Hepatocyte (in vitro differentiated cells): Measurements from ENCODE around the gene PGAP3. TPM values are rescaled to one million over a fixed set of nuclear protein-coding genes. Genes with fewer than 3 reads are reported as not detected.

ENCODE experiments used
- DNase-seq: peaks from one replicate; pipeline ENCODE4 v3.0.0-alpha.2; 2016; ENCODE audit warnings: low spot score
- H2AFZ ChIP-seq: fragments of 200-600 bp; sonication (generic); 2 replicates; pipeline ENCODE4 v1.6.0; 2016; ENCODE audit warnings: antibody characterized with exemption, mild to moderate bottlenecking
- H3K27ac ChIP-seq: fragments of 200-600 bp; sonication (generic); 2 replicates; pipeline ENCODE4 v1.5.1; 2016; ENCODE audit warnings: mild to moderate bottlenecking
- H3K27me3 ChIP-seq: fragments of 200-600 bp; sonication (generic); 2 replicates; pipeline ENCODE4 v1.6.1; 2016
- H3K36me3 ChIP-seq: fragments of 200-600 bp; sonication (generic); replicated peaks from 2 replicates; pipeline ENCODE4 v1.5.1; 2016; ENCODE audit warnings: low read depth; ENCODE audit not compliant: insufficient read depth
- H3K4me1 ChIP-seq: fragments of 200-600 bp; sonication (generic); 2 replicates; pipeline ENCODE4 v1.5.1; 2016; ENCODE audit warnings: mild to moderate bottlenecking, moderate library complexity; ENCODE audit not compliant: insufficient read depth
- H3K4me2 ChIP-seq: fragments of 200-600 bp; sonication (generic); 2 replicates; pipeline ENCODE4 v1.6.0; 2016
- H3K4me3 ChIP-seq: fragments of 200-600 bp; sonication (generic); 2 replicates; pipeline ENCODE4 v1.5.1; 2016; ENCODE audit warnings: mild to moderate bottlenecking
- H3K79me2 ChIP-seq: fragments of 200-600 bp; sonication (generic); 2 replicates; pipeline ENCODE4 v1.6.0; 2017; ENCODE audit warnings: mild to moderate bottlenecking
- H3K9me2 ChIP-seq: fragments of 200-600 bp; sonication (generic); replicated peaks from 2 replicates; pipeline ENCODE4 v1.6.0; 2017; ENCODE audit warnings: mild to moderate bottlenecking; ENCODE audit not compliant: insufficient read depth
- H3K9me3 ChIP-seq: fragments of 200-600 bp; sonication (generic); 2 replicates; pipeline ENCODE4 v1.5.1; 2016; ENCODE audit warnings: low read depth, mild to moderate bottlenecking
- H4K20me1 ChIP-seq: fragments of 200-600 bp; sonication (generic); 2 replicates; pipeline ENCODE4 v1.6.0; 2016; ENCODE audit warnings: mild to moderate bottlenecking; ENCODE audit not compliant: insufficient read depth, poor library complexity, severe bottlenecking
- EZH2 ChIP-seq: fragments of 200-600 bp; sonication (generic); IDR thresholded peaks from 2 replicates; pipeline ENCODE4 v1.6.1; 2016; ENCODE audit warnings: antibody characterized with exemption, mild to moderate bottlenecking, borderline replicate concordance
- EZH2phosphoT487 ChIP-seq: fragments of 200-600 bp; sonication (generic); IDR thresholded peaks from one replicate; pipeline ENCODE4 v1.6.1; 2018; ENCODE audit warnings: antibody characterized with exemption, mild to moderate bottlenecking, low read depth, moderate library complexity; ENCODE audit not compliant: unreplicated experiment, severe bottlenecking
- WGBS: methylation state at CpG from one replicate; pipeline ENCODE4 v1.1.6; 2016; ENCODE audit warnings: low lambda C conversion rate; ENCODE audit errors: missing lambda C conversion rate; 5-methylcytosine and 5-hydroxymethylcytosine counted together
- microRNA-seq: library from miRNA; unstranded; fragments of <30 nt; microRNA quantifications from one replicate; pipeline ENCODE4, GENCODE V29; 2017
- polyA plus RNA-seq: library from polyadenylated mRNA; unstranded; fragments of >200 nt; fragmentation: Nextera tagmentation; extraction: Ambion mirVana; gene quantifications from 2 replicates; pipeline ENCODE4 v1.2.1, GENCODE V29; 2016
- small RNA-seq: library from RNA; depleted of rRNA; stranded (forward); fragments of <200 nt; gene quantifications from one replicate; pipeline ENCODE3, GENCODE V24; 2014
- total RNA-seq: library from RNA; depleted of rRNA; stranded (reverse); fragments of >200 nt; gene quantifications from 2 replicates; pipeline ENCODE4 v1.2.3, GENCODE V29; 2014
- TF ChIP-seq, protein P1 (sequence below): fragments of 200-600 bp; sonication (generic); IDR thresholded peaks from 2 replicates; pipeline ENCODE4 v1.5.1; 2016; ENCODE audit warnings: antibody characterized with exemption, mild to moderate bottlenecking; ENCODE audit not compliant: poor library complexity

PGAP3 gene
- total and polyA plus RNA-seq, 2 experiments from 2014 or later = 33.0 to 35.4 TPM

- no peak for DNase-seq
- TF ChIP-seq EZH2 (no peak), EZH2phosphoT487 (no peak)
- TF ChIP-seq, protein P1, sequence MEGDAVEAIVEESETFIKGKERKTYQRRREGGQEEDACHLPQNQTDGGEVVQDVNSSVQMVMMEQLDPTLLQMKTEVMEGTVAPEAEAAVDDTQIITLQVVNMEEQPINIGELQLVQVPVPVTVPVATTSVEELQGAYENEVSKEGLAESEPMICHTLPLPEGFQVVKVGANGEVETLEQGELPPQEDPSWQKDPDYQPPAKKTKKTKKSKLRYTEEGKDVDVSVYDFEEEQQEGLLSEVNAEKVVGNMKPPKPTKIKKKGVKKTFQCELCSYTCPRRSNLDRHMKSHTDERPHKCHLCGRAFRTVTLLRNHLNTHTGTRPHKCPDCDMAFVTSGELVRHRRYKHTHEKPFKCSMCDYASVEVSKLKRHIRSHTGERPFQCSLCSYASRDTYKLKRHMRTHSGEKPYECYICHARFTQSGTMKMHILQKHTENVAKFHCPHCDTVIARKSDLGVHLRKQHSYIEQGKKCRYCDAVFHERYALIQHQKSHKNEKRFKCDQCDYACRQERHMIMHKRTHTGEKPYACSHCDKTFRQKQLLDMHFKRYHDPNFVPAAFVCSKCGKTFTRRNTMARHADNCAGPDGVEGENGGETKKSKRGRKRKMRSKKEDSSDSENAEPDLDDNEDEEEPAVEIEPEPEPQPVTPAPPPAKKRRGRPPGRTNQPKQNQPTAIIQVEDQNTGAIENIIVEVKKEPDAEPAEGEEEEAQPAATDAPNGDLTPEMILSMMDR = no peak
- Histone ChIP-seq H3K27ac (no peak overlapping the region), H3K36me3 (no peaks in the 10 kb centered on the region), H3K9me2 (no peaks in the 10 kb centered on the region), H4K20me1 (no peaks in the 10 kb centered on the region), H3K9me3 (no peaks in the 10 kb centered on the region), H2AFZ (no peak overlapping the region), H3K4me1 (peaks cover 21% of the 10 kb centered on the region), H3K4me3 (no peak overlapping the region), H3K27me3 (peaks cover 44% of the 10 kb centered on the region), H3K79me2 (no peaks in the 10 kb centered on the region), H3K4me2 (peak overlapping the region; percentile 66)
- WGBS = 74% methylated on average over 16 of the region's 16 CpGs
Measured at GRCh38 chr17:39622380-39623006, 65.4 kb downstream of the PGAP3 start.

DNA sequence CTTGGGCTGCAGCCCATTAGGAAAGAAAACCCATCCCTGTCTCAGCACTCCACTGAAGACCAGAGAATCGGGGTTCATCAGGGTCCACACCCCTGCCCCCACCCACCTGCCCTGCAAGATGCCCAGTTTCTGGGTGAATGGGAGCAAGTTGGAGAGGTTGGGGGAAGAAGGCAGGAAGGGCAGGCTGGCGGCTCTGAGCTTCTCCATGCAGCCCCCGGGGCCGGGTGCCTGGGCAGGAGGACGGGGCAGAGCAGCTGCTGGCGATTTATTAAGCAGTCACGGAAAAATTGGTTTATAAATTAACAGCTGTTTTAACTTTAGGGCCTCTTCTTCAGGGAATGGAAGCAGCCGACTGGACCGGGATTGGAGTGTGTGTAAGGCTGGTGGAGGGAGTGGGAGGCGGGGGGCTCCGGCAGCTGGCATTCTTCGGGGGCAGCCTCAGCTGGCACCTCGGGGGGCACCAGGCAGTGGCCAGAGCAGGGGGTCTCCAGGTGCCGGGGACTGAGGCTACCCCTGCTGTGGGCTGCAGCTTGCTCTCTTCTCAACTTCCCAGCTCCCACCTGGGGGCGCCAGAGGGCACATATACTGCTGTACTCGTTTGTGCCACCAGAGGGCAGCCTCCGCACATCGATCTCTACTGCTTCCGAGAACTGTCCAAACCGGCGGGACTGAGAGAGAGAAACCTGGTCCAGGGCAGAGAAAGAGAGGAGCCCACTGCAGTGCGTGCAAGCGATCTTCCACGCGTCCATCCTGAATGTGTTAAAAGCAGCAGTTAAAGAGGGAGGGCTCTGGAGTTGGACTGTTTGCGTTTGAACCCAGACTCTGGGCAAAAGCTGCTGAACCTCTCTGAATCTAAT is 66.1 kb downstream of the PGAP3 start:
- H4K20me1 ChIP-seq = no peaks in the 10 kb centered on the region
- no peaks in the 10 kb centered on the region for H3K9me2 ChIP-seq
- no peak overlapping the region for H3K27ac ChIP-seq
- H3K36me3 ChIP-seq = no peaks in the 10 kb centered on the region
- no peaks in the 10 kb centered on the region for H3K9me3 ChIP-seq
- H3K27me3 ChIP-seq = peaks cover 44% of the 10 kb centered on the region
- H3K4me1 ChIP-seq = peaks cover 15% of the 10 kb centered on the region
- H3K4me2 ChIP-seq = peak overlapping the region; percentile 66
- TF ChIP-seq EZH2 (no peak), EZH2phosphoT487 (no peak)
- TF ChIP-seq, protein P1 = peak; percentile 100
- peak; percentile 89 for DNase-seq
- no peak overlapping the region for H3K4me3 ChIP-seq
- H3K79me2 ChIP-seq = no peaks in the 10 kb centered on the region
- WGBS = 11% methylated on average over 25 of the region's 26 CpGs
- H2AFZ ChIP-seq = no peak overlapping the region

Small RNA genes lying within 50 kb of the gene (microRNA-seq; reads per million reads assigned to microRNA genes)
- gene MIR4728 = 7.2 reads per million, percentile 18 among the genes with 10 or more reads in this experiment

Small RNA genes lying within 50 kb of the gene (small RNA-seq; reads per million reads assigned to genes)
- gene MIR4728 = 0.16 reads per million

Other genes with a start within 250 kb of the PGAP3 start
- gene MED1, start 236.8 kb downstream of the PGAP3 start, total RNA-seq = 22.8 and 25.0 TPM in 2 replicates
- gene MED1, start 236.8 kb downstream of the PGAP3 start, polyA plus RNA-seq = 7.3 and 8.7 TPM in 2 replicates
- 33.8 and 41.3 TPM in 2 replicates for gene CDK12, start 226.6 kb downstream of the PGAP3 start, total RNA-seq
- gene CDK12, start 226.6 kb downstream of the PGAP3 start, polyA plus RNA-seq = 7.7 and 10.2 TPM in 2 replicates
- gene NEUROD2, start 80.1 kb downstream of the PGAP3 start, total RNA-seq = not detected in 2 replicates
- not detected in 2 replicates for gene NEUROD2, start 80.1 kb downstream of the PGAP3 start, polyA plus RNA-seq
- gene PPP1R1B, start 61.1 kb downstream of the PGAP3 start, total RNA-seq = 1.5 TPM in 2 replicates
- 3.7 TPM in 2 replicates for gene PPP1R1B, start 61.1 kb downstream of the PGAP3 start, polyA plus RNA-seq
- gene STARD3, start 50.9 kb downstream of the PGAP3 start, total RNA-seq = 61.6 and 76.5 TPM in 2 replicates
- 89.0 and 90.3 TPM in 2 replicates for gene STARD3, start 50.9 kb downstream of the PGAP3 start, polyA plus RNA-seq
- gene TCAP, start 22.7 kb downstream of the PGAP3 start, total RNA-seq = 0.90 and 1.0 TPM in 2 replicates
- 0.64 and 0.66 TPM in 2 replicates for gene TCAP, start 22.7 kb downstream of the PGAP3 start, polyA plus RNA-seq
- 51.9 and 64.5 TPM in 2 replicates for gene PNMT, start 19.6 kb downstream of the PGAP3 start, total RNA-seq
- gene PNMT, start 19.6 kb downstream of the PGAP3 start, polyA plus RNA-seq = 203 and 204 TPM in 2 replicates
- gene ERBB2, start 12.0 kb upstream of the PGAP3 start, total RNA-seq = 77.7 and 93.1 TPM in 2 replicates
- 72.9 and 76.4 TPM in 2 replicates for gene ERBB2, start 12.0 kb upstream of the PGAP3 start, polyA plus RNA-seq
- gene MIEN1, start 42.5 kb upstream of the PGAP3 start, total RNA-seq = 37.2 and 72.6 TPM in 2 replicates
- gene MIEN1, start 42.5 kb upstream of the PGAP3 start, polyA plus RNA-seq = 129 and 133 TPM in 2 replicates
- 19.0 and 22.8 TPM in 2 replicates for gene GRB7, start 49.9 kb upstream of the PGAP3 start, total RNA-seq
- 29.4 and 29.7 TPM in 2 replicates for gene GRB7, start 49.9 kb upstream of the PGAP3 start, polyA plus RNA-seq
- under 0.01 TPM in 1 of 2 replicates, not detected in the other for gene IKZF3, start 176.3 kb upstream of the PGAP3 start, total RNA-seq
- not detected in 2 replicates for gene IKZF3, start 176.3 kb upstream of the PGAP3 start, polyA plus RNA-seq
- gene ZPBP2, start 180.1 kb upstream of the PGAP3 start, total RNA-seq = not detected in 2 replicates
- not detected in 2 replicates for gene ZPBP2, start 180.1 kb upstream of the PGAP3 start, polyA plus RNA-seq
- 7.9 and 10.3 TPM in 2 replicates for gene GSDMB, start 230.6 kb upstream of the PGAP3 start, total RNA-seq
- gene GSDMB, start 230.6 kb upstream of the PGAP3 start, polyA plus RNA-seq = 6.4 and 6.9 TPM in 2 replicates
- gene ORMDL3, start 239.5 kb upstream of the PGAP3 start, total RNA-seq = 52.8 and 73.3 TPM in 2 replicates
- gene ORMDL3, start 239.5 kb upstream of the PGAP3 start, polyA plus RNA-seq = 33.3 and 56.4 TPM in 2 replicates
- gene LRRC3C, start 239.7 kb upstream of the PGAP3 start, total RNA-seq = 0.57 TPM in 1 of 2 replicates, not detected in the other
- gene LRRC3C, start 239.7 kb upstream of the PGAP3 start, polyA plus RNA-seq = not detected in 2 replicates